ENCODE data around the gene ARPC2.
A peak's percentile ranks its signal among the peaks of the same experiment; 100 is the strongest.

ARPC2 gene

GRCh38 chr2:218255446-218255845 is 38.5 kb downstream of the ARPC2 start:
- no peak for DNase-seq (ENCODE audit: low spot score)

- DNase-seq (ENCODE audit: low spot score), result no peak
These were observed 39.8 kb downstream of the ARPC2 start for GRCh38 chr2:218256612-218257350.

DNA sequence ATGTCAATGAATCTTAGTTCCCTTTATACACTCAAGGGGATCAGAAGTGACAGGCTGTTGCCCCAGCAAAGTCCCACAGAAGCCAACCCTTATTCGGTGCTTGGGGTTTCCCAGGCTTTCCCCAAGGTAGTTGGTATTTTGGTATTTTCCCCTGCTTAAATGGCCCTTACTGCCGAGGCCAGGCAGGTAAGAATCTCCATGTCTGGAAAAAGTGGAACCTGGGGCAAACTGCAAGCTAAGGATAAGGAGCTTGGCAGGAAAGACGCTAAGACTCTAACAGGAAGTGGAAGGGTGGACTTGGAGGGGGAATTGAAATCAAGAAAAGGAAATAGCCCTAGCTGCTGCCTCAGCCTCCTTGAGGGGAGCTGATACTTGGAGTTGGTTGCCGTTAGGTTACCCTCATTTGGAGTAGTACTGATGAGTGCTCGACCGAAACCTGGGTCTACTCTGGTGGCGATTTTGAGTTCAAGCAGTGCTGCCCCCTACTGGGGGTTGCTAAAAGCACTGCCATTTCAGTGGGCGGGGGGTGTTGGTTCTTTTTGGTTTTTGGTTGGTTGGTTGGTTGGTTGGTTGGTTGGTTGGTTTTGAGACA is 40.5 kb downstream of the ARPC2 start:
- no peak for DNase-seq (ENCODE audit: low spot score)

DNA sequence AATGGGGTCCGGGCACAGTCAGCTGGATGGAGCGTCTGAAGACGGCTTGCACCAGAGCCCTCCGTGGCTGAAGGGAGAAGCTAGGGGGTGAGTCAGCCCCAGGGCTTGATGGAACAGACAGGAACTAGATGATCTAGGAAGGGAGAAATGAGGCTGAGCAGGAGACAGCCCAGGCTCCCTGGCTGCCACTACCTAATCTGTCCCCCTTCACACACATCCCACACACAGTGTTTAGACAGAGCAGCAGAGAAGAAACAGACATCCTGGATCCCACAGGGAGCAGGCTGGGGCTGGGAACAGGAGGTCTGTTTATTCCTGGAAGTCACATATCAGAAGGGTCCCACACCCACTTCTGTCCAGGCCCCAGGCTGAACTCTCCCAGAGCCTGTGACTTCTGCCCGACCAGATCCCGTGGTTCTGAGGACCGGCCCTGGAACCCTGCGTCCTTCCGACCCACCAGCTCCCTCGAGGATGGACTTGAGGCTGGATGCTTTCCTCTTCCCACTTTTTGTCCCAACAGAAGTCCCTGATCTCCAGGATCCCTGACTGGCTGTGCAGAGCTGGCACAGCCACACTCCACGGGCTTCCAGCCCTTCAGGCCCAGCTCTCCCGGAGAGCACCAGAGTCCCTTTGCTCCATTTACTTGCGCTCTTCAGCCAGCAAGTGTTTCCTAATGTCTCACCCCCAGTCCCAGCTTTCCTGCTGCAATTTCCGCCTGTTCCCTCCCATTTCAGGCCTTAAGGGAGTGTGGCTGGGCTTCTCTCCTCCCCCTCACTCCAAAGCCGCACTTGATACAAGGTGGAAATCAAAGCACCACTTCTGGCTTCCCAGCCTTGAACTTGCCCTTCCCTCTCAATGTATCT is 42.3 kb downstream of the ARPC2 start:
- DNase-seq (ENCODE audit: low spot score), result no peak

DNA sequence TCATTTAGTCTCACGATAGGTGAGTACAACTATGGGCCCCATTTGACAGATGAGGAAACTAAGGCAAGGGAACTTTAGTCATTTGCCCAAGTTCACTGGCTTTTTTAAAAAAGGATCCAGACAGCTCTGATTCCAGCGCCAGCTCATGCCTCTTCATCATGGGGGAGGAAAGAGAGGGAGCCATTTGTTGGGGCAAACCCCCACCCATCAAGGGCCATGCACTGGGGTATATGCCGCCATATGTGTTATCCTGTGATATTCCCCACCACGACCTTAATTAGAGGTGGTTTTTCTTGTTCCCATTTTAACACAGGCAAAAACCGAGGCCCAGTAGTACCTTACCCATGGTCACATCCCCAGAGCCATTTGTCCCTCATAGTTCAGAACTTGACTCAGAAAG is 43.2 kb downstream of the ARPC2 start:
- DNase-seq (ENCODE audit: low spot score), result no peak

- no peak for DNase-seq (ENCODE audit: low spot score)
These were observed 43.9 kb downstream of the ARPC2 start, which contains the start of gene GPBAR1 for GRCh38 chr2:218260742-218261422. TSS of gene GPBAR1 (plus strand) at chr2:218261015. CDS start at chr2:218262725, 1,710 bp downstream.

GRCh38 chr2:218261423-218262236 is 44.6 kb downstream of the ARPC2 start:
- DNase-seq (ENCODE audit: low spot score), result no peak

- no peak for DNase-seq (ENCODE audit: low spot score)
These were observed 45.2 kb downstream of the ARPC2 start for GRCh38 chr2:218262237-218262600.

DNA sequence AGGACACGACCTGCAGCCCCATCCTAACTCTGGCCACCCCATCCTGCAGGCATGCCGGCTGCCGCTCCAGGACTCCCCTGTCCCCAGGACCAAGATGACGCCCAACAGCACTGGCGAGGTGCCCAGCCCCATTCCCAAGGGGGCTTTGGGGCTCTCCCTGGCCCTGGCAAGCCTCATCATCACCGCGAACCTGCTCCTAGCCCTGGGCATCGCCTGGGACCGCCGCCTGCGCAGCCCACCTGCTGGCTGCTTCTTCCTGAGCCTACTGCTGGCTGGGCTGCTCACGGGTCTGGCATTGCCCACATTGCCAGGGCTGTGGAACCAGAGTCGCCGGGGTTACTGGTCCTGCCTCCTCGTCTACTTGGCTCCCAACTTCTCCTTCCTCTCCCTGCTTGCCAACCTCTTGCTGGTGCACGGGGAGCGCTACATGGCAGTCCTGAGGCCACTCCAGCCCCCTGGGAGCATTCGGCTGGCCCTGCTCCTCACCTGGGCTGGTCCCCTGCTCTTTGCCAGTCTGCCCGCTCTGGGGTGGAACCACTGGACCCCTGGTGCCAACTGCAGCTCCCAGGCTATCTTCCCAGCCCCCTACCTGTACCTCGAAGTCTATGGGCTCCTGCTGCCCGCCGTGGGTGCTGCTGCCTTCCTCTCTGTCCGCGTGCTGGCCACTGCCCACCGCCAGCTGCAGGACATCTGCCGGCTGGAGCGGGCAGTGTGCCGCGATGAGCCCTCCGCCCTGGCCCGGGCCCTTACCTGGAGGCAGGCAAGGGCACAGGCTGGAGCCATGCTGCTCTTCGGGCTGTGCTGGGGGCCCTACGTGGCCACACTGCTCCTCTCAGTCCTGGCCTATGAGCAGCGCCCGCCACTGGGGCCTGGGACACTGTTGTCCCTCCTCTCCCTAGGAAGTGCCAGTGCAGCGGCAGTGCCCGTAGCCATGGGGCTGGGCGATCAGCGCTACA is 45.9 kb downstream of the ARPC2 start:
- DNase-seq (ENCODE audit: low spot score), result no peak

DNA sequence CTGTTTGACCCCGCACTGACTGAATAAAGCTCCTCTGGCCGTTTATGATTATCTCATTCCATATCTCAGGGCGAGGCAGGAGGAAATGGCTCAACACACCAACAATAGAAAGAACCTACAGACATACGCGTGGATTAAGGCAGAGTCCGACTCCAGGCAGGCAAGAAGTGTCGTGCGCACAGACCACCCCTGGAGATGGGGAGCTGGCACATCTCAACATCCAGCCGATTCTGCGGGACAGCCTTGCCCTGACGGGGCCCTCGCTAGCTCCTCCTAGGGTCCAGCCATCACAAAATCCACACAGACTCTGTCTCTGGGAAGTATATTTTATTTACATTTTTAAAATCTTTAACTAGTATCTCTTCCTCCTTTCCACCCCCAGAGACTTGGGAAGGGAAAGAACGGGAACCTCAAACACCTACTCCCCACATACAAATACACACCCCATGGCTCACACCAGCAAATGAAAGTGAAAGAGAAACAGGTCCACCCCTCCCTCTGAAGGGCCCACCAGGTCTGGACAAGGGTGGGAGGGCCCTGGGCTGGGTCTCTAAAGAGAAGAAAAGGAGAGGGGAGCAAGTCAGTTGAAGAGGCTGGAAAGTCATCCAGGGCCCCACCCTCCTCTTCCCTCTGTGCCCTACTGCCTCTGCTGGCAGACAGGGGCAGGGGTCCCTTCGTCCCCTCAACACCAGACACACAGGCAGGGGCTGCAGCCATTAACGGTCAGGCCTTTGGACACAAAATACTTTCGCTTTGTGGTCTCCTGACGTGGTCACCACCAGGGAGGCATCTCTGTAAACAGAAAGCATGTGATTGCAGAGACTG is 47.0 kb downstream of the ARPC2 start:
- no peak for DNase-seq (ENCODE audit: low spot score)

DNA sequence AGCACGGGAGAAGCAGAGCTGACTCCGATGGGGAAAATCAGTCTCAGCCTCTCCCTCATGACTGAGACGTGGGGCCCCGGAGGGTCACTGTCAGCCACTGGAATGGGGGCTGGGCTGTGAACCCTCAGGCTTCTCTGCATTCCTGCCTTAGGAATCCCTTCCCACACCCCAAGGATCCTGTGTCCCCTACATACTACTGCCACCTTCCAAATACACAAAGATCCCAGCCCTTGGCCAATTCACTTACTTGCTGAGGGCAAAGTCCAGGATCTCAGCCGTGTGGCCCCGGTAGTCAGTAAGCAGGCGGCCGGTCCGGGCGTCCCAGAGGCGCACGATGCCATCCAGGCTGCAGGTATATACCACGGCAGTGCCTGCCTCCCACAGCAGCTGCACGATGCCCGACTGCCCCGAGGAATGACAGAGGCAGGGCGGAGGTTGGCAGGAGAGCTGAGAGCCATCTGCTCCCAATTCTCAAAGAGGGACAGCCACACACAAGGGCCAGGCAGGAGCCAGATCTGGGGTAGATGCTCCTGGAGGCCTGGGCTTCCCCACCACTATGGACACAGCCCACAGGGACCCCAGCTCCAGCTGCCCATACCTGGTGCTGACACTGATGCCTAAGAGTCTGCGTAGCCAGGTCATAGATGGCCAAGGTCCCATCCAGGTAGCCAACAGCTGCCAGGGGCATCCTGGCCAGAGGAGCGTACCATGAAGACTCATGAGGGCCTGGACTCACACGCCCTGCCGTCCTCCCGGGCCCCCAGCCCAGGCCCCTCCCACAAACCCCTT is 48.0 kb downstream of the ARPC2 start:
- DNase-seq (ENCODE audit: low spot score), result no peak

DNA sequence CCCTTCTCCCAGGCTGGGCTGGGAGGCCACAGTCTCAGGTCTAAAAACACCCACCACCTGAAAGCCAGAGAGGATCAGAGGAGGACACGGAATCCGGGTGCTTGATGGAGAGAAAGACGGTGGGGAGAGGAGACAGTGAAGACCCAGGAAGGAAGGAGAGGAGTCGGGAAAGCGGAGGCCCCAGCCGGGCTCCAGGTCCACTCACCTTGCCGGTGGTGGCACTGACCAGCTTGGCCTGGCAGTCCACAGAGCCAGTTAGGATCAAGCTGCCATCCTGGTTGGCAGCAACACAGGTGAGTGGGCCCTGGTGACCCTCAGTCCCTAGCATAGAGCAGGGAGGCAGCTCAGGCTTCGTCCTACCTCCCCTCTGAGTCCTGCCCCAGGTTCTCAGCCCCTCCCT is 48.6 kb downstream of the ARPC2 start:
- no peak for DNase-seq (ENCODE audit: low spot score)

DNA sequence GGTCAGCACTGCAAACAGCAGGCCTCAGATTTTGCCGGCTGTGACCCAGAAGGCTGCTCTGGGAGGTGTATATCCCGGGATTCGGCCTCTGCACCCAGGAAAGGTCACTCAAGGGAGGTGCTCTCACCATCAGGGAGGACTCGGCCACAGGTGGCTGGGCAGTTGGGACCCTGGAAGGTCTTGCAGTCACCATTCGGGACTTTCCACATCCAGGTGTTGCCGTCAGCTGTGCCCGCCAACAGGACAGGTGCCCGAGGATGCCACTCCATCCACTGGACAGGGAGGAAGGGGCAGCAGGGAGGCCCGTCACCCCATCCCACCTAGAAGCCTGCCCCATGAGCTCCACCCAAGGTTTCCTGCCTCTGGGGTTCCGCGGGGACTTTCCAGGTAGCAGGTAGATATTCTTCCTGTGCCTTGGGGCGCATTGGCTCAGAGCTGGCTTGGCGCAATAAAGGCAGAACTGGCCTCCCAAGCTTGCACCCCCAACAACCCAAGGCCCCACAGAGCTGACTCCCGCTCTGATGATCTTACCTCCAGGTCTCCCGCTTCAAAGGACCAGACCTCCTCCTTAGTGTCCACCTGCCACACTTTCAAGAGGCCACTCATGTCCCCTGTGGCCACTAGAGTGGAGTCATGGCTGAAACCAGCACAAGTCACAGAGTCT is 49.5 kb downstream of the ARPC2 start:
- DNase-seq (ENCODE audit: low spot score), result no peak

DNA sequence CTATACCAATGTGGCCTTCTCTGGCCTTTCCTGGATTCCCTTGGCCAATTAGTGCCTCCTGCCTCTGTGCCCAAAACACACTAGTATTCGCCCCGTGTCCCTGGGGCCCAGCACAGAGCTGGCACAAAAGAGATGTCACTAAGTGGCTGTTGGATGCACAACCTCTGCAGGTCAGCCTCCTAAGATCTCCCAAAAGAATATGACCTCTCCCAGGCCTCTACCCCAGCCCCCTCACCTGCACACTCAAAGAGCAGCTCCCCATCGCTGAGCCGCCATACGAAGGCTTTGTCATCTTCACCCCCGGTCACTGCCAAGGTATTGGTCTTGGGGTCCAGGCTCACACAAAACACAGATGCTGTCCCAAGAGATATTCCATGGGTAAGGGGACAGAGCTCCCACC is 50.3 kb downstream of the ARPC2 start:
- no peak for DNase-seq (ENCODE audit: low spot score)

DNA sequence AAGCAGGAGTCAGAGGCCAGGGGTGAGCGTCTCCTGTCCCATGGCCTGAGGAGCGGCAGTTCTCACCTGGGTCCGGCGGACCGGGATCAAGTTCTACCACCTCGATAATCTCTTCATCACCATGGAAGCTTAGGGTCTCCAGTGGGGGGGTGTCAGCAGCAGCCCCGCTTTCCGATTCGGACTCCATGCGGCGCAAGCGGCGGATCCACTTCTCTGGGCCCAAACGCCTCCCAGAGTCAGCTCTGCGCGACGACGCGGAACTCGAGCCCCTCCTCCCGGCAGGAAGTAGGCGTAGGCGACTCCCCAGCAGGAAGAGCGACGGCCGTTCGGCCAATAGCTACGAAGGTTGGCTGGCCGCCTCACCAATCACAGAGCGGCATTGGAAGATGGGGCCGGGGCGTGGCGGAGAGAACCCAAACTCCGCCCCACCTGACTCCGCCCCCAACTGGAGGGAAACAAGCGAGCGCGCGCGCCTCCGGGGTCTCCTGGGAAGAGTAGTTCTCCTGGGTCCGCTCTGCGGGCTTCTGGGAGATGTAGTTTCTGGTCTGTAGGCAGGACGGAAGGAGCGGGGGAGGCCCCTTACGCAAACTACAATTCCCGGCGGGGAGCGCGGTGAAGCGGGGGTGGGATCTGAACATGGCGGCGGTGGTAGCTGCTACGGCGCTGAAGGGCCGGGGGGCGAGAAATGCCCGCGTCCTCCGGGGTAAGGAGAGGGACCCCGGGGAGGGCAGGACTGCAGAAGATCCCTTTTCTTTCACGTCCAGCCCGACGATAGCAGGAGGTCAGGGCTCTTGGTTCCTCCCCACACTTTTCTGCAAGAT is 53.1 kb downstream of the ARPC2 start, which contains the start of the genes AAMP and PNKD:
Gene AAMP (minus strand): TSS at position 238 of the 821 bp plus-strand sequence. CDS start 51 bp downstream, at position 187.
Gene PNKD (plus strand): TSS at position 620 of the 821 bp plus-strand sequence. CDS start 17 bp downstream, at position 637.
- peak; percentile 99 for DNase-seq (ENCODE audit: low spot score)

- DNase-seq (ENCODE audit: low spot score), result no peak
These were observed 53.9 kb downstream of the ARPC2 start for GRCh38 chr2:218270721-218271486.

Measured in LoVo (cell line).